K562 (cell line): ENCODE results near the gene SLC29A2. TPM values are rescaled to one million over a fixed set of nuclear protein-coding genes. Genes with fewer than 3 reads are reported as not detected.

Experiments
- CCNT2 ChIP-seq: IDR thresholded peaks from 2 replicates; pipeline ENCODE4 v1.6.1; 2011; ENCODE audit warnings: borderline replicate concordance, low read depth, mild to moderate bottlenecking, moderate library complexity, mixed read lengths, low read length; ENCODE audit not compliant: insufficient read length; ENCODE audit errors: extremely low read depth
- DIDO1 ChIP-seq: fragments of 450-650 bp; IDR thresholded peaks from 2 replicates; pipeline ENCODE4 v1.6.1; 2016; ENCODE audit warnings: low read depth, missing biosample characterization, missing genetic modification characterization
- GATAD2A ChIP-seq: fragments of 450-650 bp; IDR thresholded peaks from 2 replicates; pipeline ENCODE4 v1.6.1; 2017
- HNRNPLL ChIP-seq: fragments of 200-400 bp; formaldehyde crosslinking; IDR thresholded peaks from 2 replicates; pipeline ENCODE4 v1.6.1; 2017; ENCODE audit warnings: low read length, low read depth, mild to moderate bottlenecking; ENCODE audit not compliant: poor library complexity, severe bottlenecking
- MAZ ChIP-seq, 2 experiments: fragments of 450-650 bp in 1 of 2; sonication (generic) in 1 of 2; formaldehyde crosslinking; IDR thresholded peaks in 1 of 2; conservative IDR thresholded peaks in 1 of 2; 2 replicates each; pipeline versions ENCODE4 v1.4.0 to v1.5.0; 2020; ENCODE audit warnings: mild to moderate bottlenecking in 1 of 2, missing genetic modification reagents in 1 of 2
- MBD2 ChIP-seq: sonication (generic); IDR thresholded peaks from 2 replicates; pipeline ENCODE4 v1.6.1; 2016; ENCODE audit warnings: low read depth, borderline replicate concordance
- MCM7 ChIP-seq, 2 experiments: fragments of 450-650 bp; IDR thresholded peaks; 2 replicates each; pipeline ENCODE4 v1.6.1; 2016 to 2018
- NCOA1 ChIP-seq: fragments of 450-650 bp; IDR thresholded peaks from 2 replicates; pipeline ENCODE4 v1.6.1; 2016; ENCODE audit warnings: low read depth
- SAFB2 ChIP-seq: fragments of 200-400 bp; formaldehyde crosslinking; IDR thresholded peaks from 2 replicates; pipeline ENCODE4 v1.6.1; 2018; ENCODE audit warnings: borderline replicate concordance, low read length, low read depth, moderate library complexity; ENCODE audit not compliant: severe bottlenecking
- TBP ChIP-seq: optimal IDR thresholded peaks from 2 replicates; pipeline ENCODE3; 2011; ENCODE audit warnings: low read depth, low read length, improper control_type of control experiment
- ZBED1 ChIP-seq: IDR thresholded peaks from 2 replicates; pipeline ENCODE4 v1.6.1; 2014
- ZNF143 ChIP-seq: sonication (generic); formaldehyde crosslinking; IDR thresholded peaks from 2 replicates; pipeline ENCODE4 v1.9.0; 2022; ENCODE audit warnings: mild to moderate bottlenecking, missing genetic modification reagents
- ZNF253 ChIP-seq: fragments of 250-450 bp; sonication (Bioruptor Pico); conservative IDR thresholded peaks from 2 replicates; pipeline ENCODE4 v1.6.1; 2021; ENCODE audit warnings: mild to moderate bottlenecking
- polyA plus RNA-seq, 8 experiments: library from polyadenylated mRNA; depleted of rRNA in 4 of 8; stranded (reverse) in 5 of 8; unstranded in 3 of 8; fragments of >200 nt; fragmentation: Nextera tagmentation in 2 of 8; fragmentation: Illumina TruSeq in 1 of 8; extraction: Ambion mirVana in 2 of 8; extraction: Trizol in 1 of 8; gene quantifications; 2 replicates each; pipeline versions ENCODE4 v1.2.1 to v1.2.3, GENCODE V29; 2011 to 2014; ENCODE audit warnings: inconsistent platforms in 1 of 8, missing spikeins in 1 of 8
- total RNA-seq, 7 experiments: library from RNA; depleted of rRNA in 6 of 7; stranded (reverse); fragments of >200 nt in 6 of 7; fragmentation: Illumina TruSeq in 2 of 7; extraction: Trizol in 2 of 7; gene quantifications; 2 replicates each; pipeline versions ENCODE4 v1.2.1 to v1.2.3, GENCODE V29; 2011 to 2021; ENCODE audit warnings: low replicate concordance in 1 of 7
- TF ChIP-seq, protein P1 (sequence below): fragments of 450-650 bp; IDR thresholded peaks from 2 replicates; pipeline ENCODE4 v1.6.1; 2016; ENCODE audit warnings: mild to moderate bottlenecking, moderate library complexity
- TF ChIP-seq, protein P2 (sequence below): sonication (generic); formaldehyde crosslinking; IDR thresholded peaks from 2 replicates; pipeline ENCODE4 v1.8.0; 2022; ENCODE audit warnings: missing genetic modification reagents, mild to moderate bottlenecking, moderate library complexity, borderline replicate concordance

The SLC29A2 gene
- total and polyA plus RNA-seq, 9 of the 15 experiments (the other 6 are each of a cell fraction or from before 2014, with no cell fraction given) = 2.4 to 48.6 (median 14.2) TPM

- TF ChIP-seq, protein P1, sequence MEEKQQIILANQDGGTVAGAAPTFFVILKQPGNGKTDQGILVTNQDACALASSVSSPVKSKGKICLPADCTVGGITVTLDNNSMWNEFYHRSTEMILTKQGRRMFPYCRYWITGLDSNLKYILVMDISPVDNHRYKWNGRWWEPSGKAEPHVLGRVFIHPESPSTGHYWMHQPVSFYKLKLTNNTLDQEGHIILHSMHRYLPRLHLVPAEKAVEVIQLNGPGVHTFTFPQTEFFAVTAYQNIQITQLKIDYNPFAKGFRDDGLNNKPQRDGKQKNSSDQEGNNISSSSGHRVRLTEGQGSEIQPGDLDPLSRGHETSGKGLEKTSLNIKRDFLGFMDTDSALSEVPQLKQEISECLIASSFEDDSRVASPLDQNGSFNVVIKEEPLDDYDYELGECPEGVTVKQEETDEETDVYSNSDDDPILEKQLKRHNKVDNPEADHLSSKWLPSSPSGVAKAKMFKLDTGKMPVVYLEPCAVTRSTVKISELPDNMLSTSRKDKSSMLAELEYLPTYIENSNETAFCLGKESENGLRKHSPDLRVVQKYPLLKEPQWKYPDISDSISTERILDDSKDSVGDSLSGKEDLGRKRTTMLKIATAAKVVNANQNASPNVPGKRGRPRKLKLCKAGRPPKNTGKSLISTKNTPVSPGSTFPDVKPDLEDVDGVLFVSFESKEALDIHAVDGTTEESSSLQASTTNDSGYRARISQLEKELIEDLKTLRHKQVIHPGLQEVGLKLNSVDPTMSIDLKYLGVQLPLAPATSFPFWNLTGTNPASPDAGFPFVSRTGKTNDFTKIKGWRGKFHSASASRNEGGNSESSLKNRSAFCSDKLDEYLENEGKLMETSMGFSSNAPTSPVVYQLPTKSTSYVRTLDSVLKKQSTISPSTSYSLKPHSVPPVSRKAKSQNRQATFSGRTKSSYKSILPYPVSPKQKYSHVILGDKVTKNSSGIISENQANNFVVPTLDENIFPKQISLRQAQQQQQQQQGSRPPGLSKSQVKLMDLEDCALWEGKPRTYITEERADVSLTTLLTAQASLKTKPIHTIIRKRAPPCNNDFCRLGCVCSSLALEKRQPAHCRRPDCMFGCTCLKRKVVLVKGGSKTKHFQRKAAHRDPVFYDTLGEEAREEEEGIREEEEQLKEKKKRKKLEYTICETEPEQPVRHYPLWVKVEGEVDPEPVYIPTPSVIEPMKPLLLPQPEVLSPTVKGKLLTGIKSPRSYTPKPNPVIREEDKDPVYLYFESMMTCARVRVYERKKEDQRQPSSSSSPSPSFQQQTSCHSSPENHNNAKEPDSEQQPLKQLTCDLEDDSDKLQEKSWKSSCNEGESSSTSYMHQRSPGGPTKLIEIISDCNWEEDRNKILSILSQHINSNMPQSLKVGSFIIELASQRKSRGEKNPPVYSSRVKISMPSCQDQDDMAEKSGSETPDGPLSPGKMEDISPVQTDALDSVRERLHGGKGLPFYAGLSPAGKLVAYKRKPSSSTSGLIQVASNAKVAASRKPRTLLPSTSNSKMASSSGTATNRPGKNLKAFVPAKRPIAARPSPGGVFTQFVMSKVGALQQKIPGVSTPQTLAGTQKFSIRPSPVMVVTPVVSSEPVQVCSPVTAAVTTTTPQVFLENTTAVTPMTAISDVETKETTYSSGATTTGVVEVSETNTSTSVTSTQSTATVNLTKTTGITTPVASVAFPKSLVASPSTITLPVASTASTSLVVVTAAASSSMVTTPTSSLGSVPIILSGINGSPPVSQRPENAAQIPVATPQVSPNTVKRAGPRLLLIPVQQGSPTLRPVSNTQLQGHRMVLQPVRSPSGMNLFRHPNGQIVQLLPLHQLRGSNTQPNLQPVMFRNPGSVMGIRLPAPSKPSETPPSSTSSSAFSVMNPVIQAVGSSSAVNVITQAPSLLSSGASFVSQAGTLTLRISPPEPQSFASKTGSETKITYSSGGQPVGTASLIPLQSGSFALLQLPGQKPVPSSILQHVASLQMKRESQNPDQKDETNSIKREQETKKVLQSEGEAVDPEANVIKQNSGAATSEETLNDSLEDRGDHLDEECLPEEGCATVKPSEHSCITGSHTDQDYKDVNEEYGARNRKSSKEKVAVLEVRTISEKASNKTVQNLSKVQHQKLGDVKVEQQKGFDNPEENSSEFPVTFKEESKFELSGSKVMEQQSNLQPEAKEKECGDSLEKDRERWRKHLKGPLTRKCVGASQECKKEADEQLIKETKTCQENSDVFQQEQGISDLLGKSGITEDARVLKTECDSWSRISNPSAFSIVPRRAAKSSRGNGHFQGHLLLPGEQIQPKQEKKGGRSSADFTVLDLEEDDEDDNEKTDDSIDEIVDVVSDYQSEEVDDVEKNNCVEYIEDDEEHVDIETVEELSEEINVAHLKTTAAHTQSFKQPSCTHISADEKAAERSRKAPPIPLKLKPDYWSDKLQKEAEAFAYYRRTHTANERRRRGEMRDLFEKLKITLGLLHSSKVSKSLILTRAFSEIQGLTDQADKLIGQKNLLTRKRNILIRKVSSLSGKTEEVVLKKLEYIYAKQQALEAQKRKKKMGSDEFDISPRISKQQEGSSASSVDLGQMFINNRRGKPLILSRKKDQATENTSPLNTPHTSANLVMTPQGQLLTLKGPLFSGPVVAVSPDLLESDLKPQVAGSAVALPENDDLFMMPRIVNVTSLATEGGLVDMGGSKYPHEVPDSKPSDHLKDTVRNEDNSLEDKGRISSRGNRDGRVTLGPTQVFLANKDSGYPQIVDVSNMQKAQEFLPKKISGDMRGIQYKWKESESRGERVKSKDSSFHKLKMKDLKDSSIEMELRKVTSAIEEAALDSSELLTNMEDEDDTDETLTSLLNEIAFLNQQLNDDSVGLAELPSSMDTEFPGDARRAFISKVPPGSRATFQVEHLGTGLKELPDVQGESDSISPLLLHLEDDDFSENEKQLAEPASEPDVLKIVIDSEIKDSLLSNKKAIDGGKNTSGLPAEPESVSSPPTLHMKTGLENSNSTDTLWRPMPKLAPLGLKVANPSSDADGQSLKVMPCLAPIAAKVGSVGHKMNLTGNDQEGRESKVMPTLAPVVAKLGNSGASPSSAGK = no peak
- peak; percentile 60 for TF ChIP-seq CCNT2
- TF ChIP-seq MBD2 = peak; percentile 57; the same call in 1 of the 2 replicates
- no peak for TF ChIP-seq DIDO1 (tag)
- no peak for TF ChIP-seq ZNF253 (CRISPR knock-in tag)
- TF ChIP-seq ZNF143 = peak; percentile 66; the same call in 1 of the 2 replicates
- TF ChIP-seq ZBED1 = no peak
- TF ChIP-seq, protein P2, sequence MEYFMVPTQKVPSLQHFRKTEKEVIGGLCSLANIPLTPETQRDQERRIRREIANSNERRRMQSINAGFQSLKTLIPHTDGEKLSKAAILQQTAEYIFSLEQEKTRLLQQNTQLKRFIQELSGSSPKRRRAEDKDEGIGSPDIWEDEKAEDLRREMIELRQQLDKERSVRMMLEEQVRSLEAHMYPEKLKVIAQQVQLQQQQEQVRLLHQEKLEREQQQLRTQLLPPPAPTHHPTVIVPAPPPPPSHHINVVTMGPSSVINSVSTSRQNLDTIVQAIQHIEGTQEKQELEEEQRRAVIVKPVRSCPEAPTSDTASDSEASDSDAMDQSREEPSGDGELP (CRISPR knock-in tag) = peak; percentile 46; the same call in 1 of the 2 replicates
- peak; percentile 72 for TF ChIP-seq HNRNPLL
- TF ChIP-seq TBP = peak; percentile 49
- TF ChIP-seq MCM7 (IDR thresholded peaks at IDR 0.05) = no peak
- 0 out of 2 replicates have a peak, but pooled peaks have one; percentile 27 for TF ChIP-seq GATAD2A
- TF ChIP-seq SAFB2 = no peak
- no peak for TF ChIP-seq NCOA1
- TF ChIP-seq MAZ (CRISPR knock-in tag; conservative IDR thresholded peaks at IDR 0.05 in 1 of 2, IDR thresholded peaks at IDR 0.05 in 1 of 2) = peak; percentile 91 to 98
Observed at GRCh38 chr11:66371627-66372415, at the start of gene SLC29A2 (continued).
